ENCODE measurements around the gene TINAGL1. TPM values are rescaled to one million over a fixed set of nuclear protein-coding genes. Genes with fewer than 3 reads are reported as not detected.

TINAGL1 gene
- total RNA-seq, result not detected

DNA sequence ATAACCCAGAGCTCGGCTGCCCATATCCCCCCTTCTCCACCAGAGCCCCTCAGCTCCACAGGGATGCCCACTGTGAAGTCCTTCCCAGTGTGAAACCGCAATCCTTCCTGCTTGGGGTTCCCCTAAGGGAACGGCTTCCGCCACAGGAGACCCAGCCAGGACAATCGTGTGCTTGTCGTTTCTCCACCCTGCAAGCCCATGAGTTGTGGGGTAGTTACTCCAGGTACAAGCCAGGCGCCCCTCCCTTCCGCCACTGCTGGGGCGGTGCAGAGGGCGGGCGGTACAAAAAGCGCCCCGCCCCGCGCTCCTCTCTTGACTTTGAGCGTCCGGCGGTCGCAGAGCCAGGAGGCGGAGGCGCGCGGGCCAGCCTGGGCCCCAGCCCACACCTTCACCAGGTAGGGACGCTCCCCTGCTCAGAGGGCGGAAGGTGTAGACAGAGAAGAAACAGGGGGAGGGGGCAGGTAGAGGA lies at the start of gene TINAGL1:
Gene TINAGL1 (plus strand): TSS at position 315 of the 469 bp plus-strand sequence. CDS start 634 bp downstream, outside the sequence.
- H3K27me3 ChIP-seq (ENCODE audit: insufficient read depth, low read length), result no peaks in the 10 kb centered on the region
- H3K9me3 ChIP-seq (ENCODE audit: low read depth, low read length), result no peaks in the 10 kb centered on the region
- H3K4me3 ChIP-seq (ENCODE audit: low read length), result no peak within 1 kb of the TSS
- H3K4me1 ChIP-seq (ENCODE audit: insufficient read depth, low read length), result peaks cover 5% of the 10 kb centered on the region

DNA sequence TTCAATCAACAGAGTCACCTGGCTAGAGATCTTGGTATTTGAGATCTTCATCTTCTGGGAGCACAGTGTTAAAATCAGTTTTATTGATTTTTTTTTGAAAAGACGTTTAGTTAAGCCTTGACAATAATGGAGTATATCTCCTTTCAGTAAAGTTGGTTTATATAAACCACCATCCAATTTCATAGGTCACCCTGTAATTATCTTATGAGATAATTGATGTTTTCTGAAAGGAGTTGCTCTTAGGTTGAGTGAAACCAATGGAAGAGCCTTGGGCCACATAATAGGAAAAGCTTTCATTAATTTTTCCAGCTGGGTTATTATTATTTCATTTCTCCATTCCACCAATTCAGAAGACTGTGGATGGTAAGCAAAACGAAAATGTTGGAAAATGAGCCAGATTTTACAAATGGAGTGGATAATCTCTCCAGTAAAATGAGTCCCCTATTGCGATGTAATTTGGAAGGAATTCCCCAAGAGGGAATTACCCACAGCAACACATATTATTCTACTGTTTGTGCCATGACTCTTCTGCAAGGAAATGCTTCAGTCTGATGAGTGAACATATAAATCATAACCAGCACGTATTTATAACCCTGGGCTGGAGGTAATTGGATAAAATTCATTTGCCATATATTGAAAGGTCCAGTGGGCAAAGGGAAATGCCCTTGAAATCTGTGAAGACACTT lies 46.2 kb upstream of the TINAGL1 start:
- H3K9me3 ChIP-seq (ENCODE audit: low read depth, low read length), result no peaks in the 10 kb centered on the region
- no peak overlapping the region for H3K4me3 ChIP-seq (ENCODE audit: low read length)
- H3K4me1 ChIP-seq (ENCODE audit: insufficient read depth, low read length), result peaks cover 8% of the 10 kb centered on the region
- no peaks in the 10 kb centered on the region for H3K27me3 ChIP-seq (ENCODE audit: insufficient read depth, low read length)

GRCh38 chr1:31531177-31531999 lies 44.9 kb upstream of the TINAGL1 start:
- Histone ChIP-seq H3K4me1 (ENCODE audit: insufficient read depth, low read length) (peaks cover 17% of the 10 kb centered on the region), H3K9me3 (ENCODE audit: low read depth, low read length) (no peaks in the 10 kb centered on the region), H3K4me3 (ENCODE audit: low read length) (no peak overlapping the region), H3K27me3 (ENCODE audit: insufficient read depth, low read length) (no peaks in the 10 kb centered on the region)

DNA sequence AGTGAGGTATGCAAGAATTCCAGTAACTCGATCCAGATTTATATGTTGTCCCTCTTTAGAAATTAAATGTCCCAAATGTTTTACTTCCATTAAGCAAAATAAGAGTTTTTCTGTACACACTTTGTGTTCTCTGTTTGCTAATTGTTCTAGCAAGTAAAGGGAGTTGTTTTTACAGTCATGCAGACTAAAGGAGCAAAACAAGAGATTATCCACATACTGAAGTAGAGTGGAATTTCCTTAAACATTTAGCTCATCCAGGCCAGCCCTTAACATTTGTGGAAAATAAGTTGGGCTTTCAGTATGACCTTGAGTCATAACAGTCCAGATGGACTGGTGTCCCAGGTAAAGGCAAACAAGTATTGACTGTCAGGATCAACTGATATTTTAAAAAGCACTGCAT lies 44.1 kb upstream of the TINAGL1 start:
- H3K4me3 ChIP-seq (ENCODE audit: low read length), result no peak overlapping the region
- H3K4me1 ChIP-seq (ENCODE audit: insufficient read depth, low read length), result peaks cover 19% of the 10 kb centered on the region
- no peaks in the 10 kb centered on the region for H3K27me3 ChIP-seq (ENCODE audit: insufficient read depth, low read length)
- H3K9me3 ChIP-seq (ENCODE audit: low read depth, low read length), result no peaks in the 10 kb centered on the region

GRCh38 chr1:31535561-31535960 lies 40.8 kb upstream of the TINAGL1 start:
- Histone ChIP-seq H3K4me3 (ENCODE audit: low read length) (no peak overlapping the region), H3K27me3 (ENCODE audit: insufficient read depth, low read length) (no peaks in the 10 kb centered on the region), H3K4me1 (ENCODE audit: insufficient read depth, low read length) (peaks cover 19% of the 10 kb centered on the region), H3K9me3 (ENCODE audit: low read depth, low read length) (no peaks in the 10 kb centered on the region)

GRCh38 chr1:31539329-31539728 lies 37.0 kb upstream of the TINAGL1 start:
- Histone ChIP-seq H3K27me3 (ENCODE audit: insufficient read depth, low read length) (no peaks in the 10 kb centered on the region), H3K9me3 (ENCODE audit: low read depth, low read length) (no peaks in the 10 kb centered on the region), H3K4me1 (ENCODE audit: insufficient read depth, low read length) (peaks cover 19% of the 10 kb centered on the region), H3K4me3 (ENCODE audit: low read length) (no peak overlapping the region)

DNA sequence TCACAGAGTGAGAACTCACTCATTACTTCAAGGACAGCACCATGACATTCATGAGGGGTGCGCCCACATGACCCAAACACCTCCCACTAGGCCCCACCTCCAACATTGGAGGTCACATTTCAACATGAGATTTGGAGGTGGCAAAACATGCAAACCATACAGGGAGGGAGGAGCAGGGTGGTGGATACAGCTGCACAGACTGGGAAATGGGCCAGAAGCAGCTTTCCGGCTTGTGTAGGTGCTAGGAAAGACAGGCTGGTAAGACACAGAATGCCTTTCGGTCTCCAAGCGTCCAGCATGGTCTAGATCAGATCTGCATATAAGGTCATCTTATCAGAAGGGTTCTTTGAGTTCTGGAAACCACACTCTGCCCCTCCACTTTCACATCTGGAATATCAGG lies 35.1 kb upstream of the TINAGL1 start:
- peaks cover 4% of the 10 kb centered on the region for H3K4me1 ChIP-seq (ENCODE audit: insufficient read depth, low read length)
- no peak overlapping the region for H3K4me3 ChIP-seq (ENCODE audit: low read length)
- H3K9me3 ChIP-seq (ENCODE audit: low read depth, low read length), result no peaks in the 10 kb centered on the region
- no peaks in the 10 kb centered on the region for H3K27me3 ChIP-seq (ENCODE audit: insufficient read depth, low read length)

- Histone ChIP-seq H3K9me3 (ENCODE audit: low read depth, low read length) (no peaks in the 10 kb centered on the region), H3K4me1 (ENCODE audit: insufficient read depth, low read length) (peaks cover 13% of the 10 kb centered on the region), H3K27me3 (ENCODE audit: insufficient read depth, low read length) (no peaks in the 10 kb centered on the region), H3K4me3 (ENCODE audit: low read length) (no peak overlapping the region)
Measured at GRCh38 chr1:31545927-31546540, 30.3 kb upstream of the TINAGL1 start.

DNA sequence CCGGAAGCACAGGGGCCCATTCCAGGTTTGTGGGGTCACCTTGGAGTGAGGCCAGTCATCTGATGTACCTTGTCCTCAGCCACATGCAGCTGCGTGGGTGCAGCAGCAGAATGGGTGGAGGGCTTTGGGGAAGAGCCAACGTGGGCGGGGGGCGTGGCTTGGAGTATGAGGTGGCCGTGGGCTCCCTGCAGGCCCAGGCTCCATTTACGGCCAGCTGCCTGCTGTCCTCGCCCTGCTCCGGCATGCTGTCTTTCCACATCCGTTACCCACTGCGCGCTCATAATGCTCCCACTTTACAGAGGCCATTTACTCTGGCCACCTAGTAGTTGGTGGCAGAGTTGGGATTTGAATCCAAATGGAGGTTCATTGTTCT lies 27.8 kb upstream of the TINAGL1 start:
- Histone ChIP-seq H3K9me3 (ENCODE audit: low read depth, low read length) (no peaks in the 10 kb centered on the region), H3K4me1 (ENCODE audit: insufficient read depth, low read length) (peaks cover 13% of the 10 kb centered on the region), H3K27me3 (ENCODE audit: insufficient read depth, low read length) (no peaks in the 10 kb centered on the region), H3K4me3 (ENCODE audit: low read length) (no peak overlapping the region)

- peaks cover 13% of the 10 kb centered on the region for H3K4me1 ChIP-seq (ENCODE audit: insufficient read depth, low read length)
- no peaks in the 10 kb centered on the region for H3K9me3 ChIP-seq (ENCODE audit: low read depth, low read length)
- no peak overlapping the region for H3K4me3 ChIP-seq (ENCODE audit: low read length)
- H3K27me3 ChIP-seq (ENCODE audit: insufficient read depth, low read length), result no peaks in the 10 kb centered on the region
Measured at GRCh38 chr1:31548907-31549808, 27.2 kb upstream of the TINAGL1 start.

GRCh38 chr1:31549809-31550620 lies 26.3 kb upstream of the TINAGL1 start:
- no peaks in the 10 kb centered on the region for H3K9me3 ChIP-seq (ENCODE audit: low read depth, low read length)
- no peak overlapping the region for H3K4me3 ChIP-seq (ENCODE audit: low read length)
- peaks cover 13% of the 10 kb centered on the region for H3K4me1 ChIP-seq (ENCODE audit: insufficient read depth, low read length)
- H3K27me3 ChIP-seq (ENCODE audit: insufficient read depth, low read length), result no peaks in the 10 kb centered on the region

- Histone ChIP-seq H3K4me3 (ENCODE audit: low read length) (no peak overlapping the region), H3K9me3 (ENCODE audit: low read depth, low read length) (no peaks in the 10 kb centered on the region), H3K4me1 (ENCODE audit: insufficient read depth, low read length) (peaks cover 13% of the 10 kb centered on the region), H3K27me3 (ENCODE audit: insufficient read depth, low read length) (no peaks in the 10 kb centered on the region)
Measured at GRCh38 chr1:31551208-31551607, 25.1 kb upstream of the TINAGL1 start.

- H3K27me3 ChIP-seq (ENCODE audit: insufficient read depth, low read length), result no peaks in the 10 kb centered on the region
- H3K4me1 ChIP-seq (ENCODE audit: insufficient read depth, low read length), result peaks cover 13% of the 10 kb centered on the region
- no peaks in the 10 kb centered on the region for H3K9me3 ChIP-seq (ENCODE audit: low read depth, low read length)
- no peak overlapping the region for H3K4me3 ChIP-seq (ENCODE audit: low read length)
Measured at GRCh38 chr1:31552489-31552888, 23.8 kb upstream of the TINAGL1 start.

DNA sequence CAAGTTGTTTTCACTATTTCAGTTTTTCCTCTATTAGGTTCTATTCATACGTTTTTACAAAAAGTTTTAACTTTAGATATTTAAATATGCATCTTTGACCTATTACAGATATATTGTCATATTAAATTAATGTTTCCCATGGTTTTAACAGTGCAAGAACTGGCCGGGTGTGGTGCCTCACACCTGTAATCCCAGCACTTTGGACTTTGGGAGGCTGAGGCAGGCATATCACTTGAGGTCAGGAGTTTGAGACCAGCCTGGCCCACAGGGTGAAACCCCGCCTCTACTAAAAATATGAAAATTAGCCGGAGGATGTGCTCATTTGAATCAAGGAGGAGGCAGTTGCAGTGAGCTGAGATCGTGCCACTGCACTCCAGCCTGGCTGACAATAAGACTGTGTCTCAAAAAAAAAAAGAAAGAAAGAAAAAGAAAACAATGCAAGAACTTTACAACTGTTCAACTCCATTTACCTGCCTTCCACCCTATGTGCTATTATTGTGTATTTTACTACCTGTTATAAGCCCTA lies 19.8 kb upstream of the TINAGL1 start:
- Histone ChIP-seq H3K4me3 (ENCODE audit: low read length) (no peak overlapping the region), H3K4me1 (ENCODE audit: insufficient read depth, low read length) (no peaks in the 10 kb centered on the region), H3K9me3 (ENCODE audit: low read depth, low read length) (peaks cover 7% of the 10 kb centered on the region), H3K27me3 (ENCODE audit: insufficient read depth, low read length) (no peaks in the 10 kb centered on the region)

Measured in mononuclear cell (primary cell).